HEK293 (cell line): ENCODE data around the gene CRTAC1.

Source experiments
- CTCF ChIA-PET: fragments of 350-600 bp; formaldehyde crosslinking; extraction: SDS; loops from one replicate; lab custom pipeline; 2021; ENCODE audit warnings: antibody characterized with exemption; lab: Yijun Ruan, JAX
- POLR2A ChIA-PET: fragments of 300-600 bp; formaldehyde crosslinking; extraction: SDS; loops from one replicate; lab custom pipeline; 2020; ENCODE audit warnings: antibody characterized with exemption, inconsistent platforms; lab: Yijun Ruan, JAX
- H3K27ac ChIP-seq: fragments of 200-500 bp; sonication (Bioruptor generic); 2 replicates; pipeline ENCODE4 v1.5.1; 2014; ENCODE audit warnings: low read depth, low read length, control low read depth, inconsistent platforms; ENCODE audit errors: extremely low read depth
- H3K36me3 ChIP-seq, 2 experiments: fragments of 200-500 bp in 1 of 2; sonication (Bioruptor generic) in 1 of 2; 1 replicate in 1 of 2; 2 replicates in 1 of 2; pipeline ENCODE4 v1.5.1; 2014 to 2017; ENCODE audit warnings: inconsistent platforms in 2 of 2, low read length in 2 of 2; ENCODE audit not compliant: control insufficient read depth in 2 of 2, insufficient read depth in 1 of 2
- H3K4me1 ChIP-seq: fragments of 200-500 bp; sonication (Bioruptor generic); 2 replicates; pipeline ENCODE4 v1.5.1; 2014; ENCODE audit warnings: mild to moderate bottlenecking, low read length, inconsistent platforms; ENCODE audit not compliant: control insufficient read depth, insufficient read depth
- H3K4me3 ChIP-seq: 2 replicates; pipeline ENCODE4 v1.5.1; 2011; ENCODE audit warnings: low read depth, mild to moderate bottlenecking, control low read depth, low read length, moderate library complexity
- H3K9me3 ChIP-seq: fragments of 200-500 bp; sonication (Bioruptor generic); 2 replicates; pipeline ENCODE4 v1.5.1; 2014; ENCODE audit warnings: low read depth, low read length, inconsistent platforms; ENCODE audit not compliant: control insufficient read depth, insufficient read depth
- GLIS2 ChIP-seq: fragments of 450-650 bp; formaldehyde crosslinking; IDR thresholded peaks from 2 replicates; pipeline ENCODE4 v1.5.1; 2016; ENCODE audit warnings: missing biosample characterization, missing genetic modification characterization
- PRDM1 ChIP-seq: fragments of 450-650 bp; formaldehyde crosslinking; IDR thresholded peaks from 2 replicates; pipeline ENCODE4; 2016; ENCODE audit warnings: missing biosample characterization, missing genetic modification characterization
- SP3 ChIP-seq: fragments of 450-650 bp; formaldehyde crosslinking; IDR thresholded peaks from 2 replicates; pipeline ENCODE4 v1.5.1; 2016; ENCODE audit warnings: missing biosample characterization, missing genetic modification characterization
- ZBTB20 ChIP-seq: fragments of 450-650 bp; formaldehyde crosslinking; IDR thresholded peaks from 2 replicates; pipeline ENCODE4 v1.5.1; 2016; ENCODE audit warnings: missing biosample characterization, missing genetic modification characterization
- ZBTB26 ChIP-seq: fragments of 450-650 bp; formaldehyde crosslinking; optimal IDR thresholded peaks from 2 replicates; pipeline ENCODE3; 2016; ENCODE audit warnings: missing biosample characterization, mild to moderate bottlenecking, missing genetic modification characterization
- ZNF114 ChIP-seq: fragments of 450-650 bp; formaldehyde crosslinking; IDR thresholded peaks from 2 replicates; pipeline ENCODE4 v1.5.0; 2017; ENCODE audit warnings: missing biosample characterization, missing genetic modification characterization
- ZNF132 ChIP-seq: fragments of 450-650 bp; formaldehyde crosslinking; IDR thresholded peaks from 2 replicates; pipeline ENCODE4 v1.5.1; 2017; ENCODE audit warnings: missing biosample characterization, missing genetic modification characterization, borderline replicate concordance
- ZNF146 ChIP-seq: fragments of 450-650 bp; formaldehyde crosslinking; IDR thresholded peaks from 2 replicates; pipeline ENCODE4 v1.5.1; 2016; ENCODE audit warnings: missing biosample characterization, missing genetic modification characterization
- ZNF23 ChIP-seq: fragments of 450-650 bp; formaldehyde crosslinking; IDR thresholded peaks from 2 replicates; pipeline ENCODE4 v1.5.1; 2016; ENCODE audit warnings: missing biosample characterization, missing genetic modification characterization, borderline replicate concordance
- ZNF335 ChIP-seq: fragments of 450-650 bp; formaldehyde crosslinking; conservative IDR thresholded peaks from 2 replicates; pipeline ENCODE4 v1.5.1; 2016; ENCODE audit warnings: missing biosample characterization, missing genetic modification characterization
- ZNF341 ChIP-seq: fragments of 450-650 bp; formaldehyde crosslinking; IDR thresholded peaks from 2 replicates; pipeline ENCODE4; 2016; ENCODE audit warnings: low read depth, missing biosample characterization, missing genetic modification characterization
- ZNF560 ChIP-seq: fragments of 450-650 bp; formaldehyde crosslinking; IDR thresholded peaks from 2 replicates; pipeline ENCODE4 v1.5.1; 2017; ENCODE audit warnings: missing biosample characterization, missing genetic modification characterization, borderline replicate concordance
- TF ChIP-seq, protein P1 (sequence below): fragments of 450-650 bp; formaldehyde crosslinking; IDR thresholded peaks from 2 replicates; pipeline ENCODE4 v1.5.1; 2016; ENCODE audit warnings: missing biosample characterization, missing genetic modification characterization
- TF ChIP-seq, protein P2 (sequence below): fragments of 450-650 bp; formaldehyde crosslinking; conservative IDR thresholded peaks from 2 replicates; pipeline ENCODE4 v1.5.1; 2016; ENCODE audit warnings: low read depth, missing biosample characterization, missing genetic modification characterization

CRTAC1 gene

DNA sequence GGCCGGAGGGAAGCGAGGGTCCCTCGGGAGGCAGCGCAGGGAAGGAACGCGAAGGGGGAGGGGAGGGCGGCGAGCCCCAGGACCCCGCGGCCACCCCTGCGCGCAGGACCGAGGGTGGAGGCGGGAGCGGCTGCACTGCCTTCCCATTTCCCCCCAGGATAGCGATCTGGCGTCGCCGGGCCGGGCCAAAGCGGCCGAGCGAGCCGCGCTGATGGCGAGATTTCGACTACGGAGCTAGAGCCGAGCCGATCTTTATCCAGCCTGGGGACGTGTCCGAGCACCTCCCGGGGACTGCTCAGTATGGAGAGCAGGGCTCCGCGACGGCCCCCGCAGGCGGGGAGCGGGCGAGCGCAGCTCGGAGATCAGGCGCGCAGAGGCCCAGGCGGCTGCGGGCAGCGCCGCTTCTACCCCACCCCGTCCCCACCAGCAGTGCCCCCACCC is 590 bp upstream of the CRTAC1 start (continued):
- no peak for TF ChIP-seq ZNF23
- TF ChIP-seq ZNF132 (tag by site-specific recombination): no peak
- no peak; the same call in 1 of the 2 replicates for TF ChIP-seq GLIS2
- no peak for TF ChIP-seq PRDM1

GRCh38 chr10:98029149-98030092 is 1.0 kb downstream of the CRTAC1 start:
- Histone ChIP-seq H3K27ac (no peak overlapping the region; the same call in 1 of the 2 replicates), H3K9me3 (no peaks in the 10 kb centered on the region), H3K4me3 (peak overlapping the region; percentile 37)
- POLR2A ChIA-PET: interaction anchor here (1.0 to 2.0 kb wide), 4 partner anchors 11 to 342 kb away, joined by 3 to 8 read pairs (median 6); partner anchors contain the start of gene AVPI1
- peak; percentile 99 for TF ChIP-seq ZNF335
- TF ChIP-seq, protein P1, sequence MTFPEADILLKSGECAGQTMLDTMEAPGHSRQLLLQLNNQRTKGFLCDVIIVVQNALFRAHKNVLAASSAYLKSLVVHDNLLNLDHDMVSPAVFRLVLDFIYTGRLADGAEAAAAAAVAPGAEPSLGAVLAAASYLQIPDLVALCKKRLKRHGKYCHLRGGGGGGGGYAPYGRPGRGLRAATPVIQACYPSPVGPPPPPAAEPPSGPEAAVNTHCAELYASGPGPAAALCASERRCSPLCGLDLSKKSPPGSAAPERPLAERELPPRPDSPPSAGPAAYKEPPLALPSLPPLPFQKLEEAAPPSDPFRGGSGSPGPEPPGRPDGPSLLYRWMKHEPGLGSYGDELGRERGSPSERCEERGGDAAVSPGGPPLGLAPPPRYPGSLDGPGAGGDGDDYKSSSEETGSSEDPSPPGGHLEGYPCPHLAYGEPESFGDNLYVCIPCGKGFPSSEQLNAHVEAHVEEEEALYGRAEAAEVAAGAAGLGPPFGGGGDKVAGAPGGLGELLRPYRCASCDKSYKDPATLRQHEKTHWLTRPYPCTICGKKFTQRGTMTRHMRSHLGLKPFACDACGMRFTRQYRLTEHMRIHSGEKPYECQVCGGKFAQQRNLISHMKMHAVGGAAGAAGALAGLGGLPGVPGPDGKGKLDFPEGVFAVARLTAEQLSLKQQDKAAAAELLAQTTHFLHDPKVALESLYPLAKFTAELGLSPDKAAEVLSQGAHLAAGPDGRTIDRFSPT (tag by site-specific recombination): no peak
- TF ChIP-seq ZNF146 (tag by site-specific recombination): 0 out of 2 replicates have a peak, but pooled peaks have one; percentile 4
- TF ChIP-seq, protein P2, sequence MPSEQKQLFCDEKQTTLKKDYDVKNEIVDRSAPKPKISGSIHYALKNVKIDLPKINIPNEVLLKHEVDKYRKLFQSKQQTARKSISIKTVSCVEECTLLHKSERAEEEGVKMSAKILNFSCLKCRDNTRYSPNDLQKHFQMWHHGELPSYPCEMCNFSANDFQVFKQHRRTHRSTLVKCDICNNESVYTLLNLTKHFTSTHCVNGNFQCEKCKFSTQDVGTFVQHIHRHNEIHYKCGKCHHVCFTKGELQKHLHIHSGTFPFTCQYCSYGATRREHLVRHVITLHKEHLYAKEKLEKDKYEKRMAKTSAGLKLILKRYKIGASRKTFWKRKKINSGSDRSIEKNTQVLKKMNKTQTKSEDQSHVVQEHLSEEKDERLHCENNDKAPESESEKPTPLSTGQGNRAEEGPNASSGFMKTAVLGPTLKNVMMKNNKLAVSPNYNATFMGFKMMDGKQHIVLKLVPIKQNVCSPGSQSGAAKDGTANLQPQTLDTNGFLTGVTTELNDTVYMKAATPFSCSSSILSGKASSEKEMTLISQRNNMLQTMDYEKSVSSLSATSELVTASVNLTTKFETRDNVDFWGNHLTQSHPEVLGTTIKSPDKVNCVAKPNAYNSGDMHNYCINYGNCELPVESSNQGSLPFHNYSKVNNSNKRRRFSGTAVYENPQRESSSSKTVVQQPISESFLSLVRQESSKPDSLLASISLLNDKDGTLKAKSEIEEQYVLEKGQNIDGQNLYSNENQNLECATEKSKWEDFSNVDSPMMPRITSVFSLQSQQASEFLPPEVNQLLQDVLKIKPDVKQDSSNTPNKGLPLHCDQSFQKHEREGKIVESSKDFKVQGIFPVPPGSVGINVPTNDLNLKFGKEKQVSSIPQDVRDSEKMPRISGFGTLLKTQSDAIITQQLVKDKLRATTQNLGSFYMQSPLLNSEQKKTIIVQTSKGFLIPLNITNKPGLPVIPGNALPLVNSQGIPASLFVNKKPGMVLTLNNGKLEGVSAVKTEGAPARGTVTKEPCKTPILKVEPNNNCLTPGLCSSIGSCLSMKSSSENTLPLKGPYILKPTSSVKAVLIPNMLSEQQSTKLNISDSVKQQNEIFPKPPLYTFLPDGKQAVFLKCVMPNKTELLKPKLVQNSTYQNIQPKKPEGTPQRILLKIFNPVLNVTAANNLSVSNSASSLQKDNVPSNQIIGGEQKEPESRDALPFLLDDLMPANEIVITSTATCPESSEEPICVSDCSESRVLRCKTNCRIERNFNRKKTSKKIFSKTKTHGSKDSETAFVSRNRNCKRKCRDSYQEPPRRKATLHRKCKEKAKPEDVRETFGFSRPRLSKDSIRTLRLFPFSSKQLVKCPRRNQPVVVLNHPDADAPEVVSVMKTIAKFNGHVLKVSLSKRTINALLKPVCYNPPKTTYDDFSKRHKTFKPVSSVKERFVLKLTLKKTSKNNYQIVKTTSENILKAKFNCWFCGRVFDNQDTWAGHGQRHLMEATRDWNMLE (tag by site-specific recombination): no peak
- TF ChIP-seq ZNF341: peak; percentile 86
- no peak for TF ChIP-seq ZBTB26 (tag by site-specific recombination)
- peak; percentile 96 for TF ChIP-seq ZBTB20 (tag by site-specific recombination)
- no peak for TF ChIP-seq ZNF114 (tag by site-specific recombination)
- TF ChIP-seq ZNF560: peak; percentile 99
- no peak for TF ChIP-seq SP3 (tag by site-specific recombination)
- TF ChIP-seq, all 188 proteins: peak for 5
- CTCF ChIA-PET: interaction anchor here (0.6 to 9.4 kb wide), 27 partner anchors 11 to 902 kb away, joined by 3 to 92 read pairs (median 5); partner anchors contain the start of gene GOLGA7B
- Histone ChIP-seq H3K36me3 (no peaks in the 10 kb centered on the region), H3K4me1 (no peaks in the 10 kb centered on the region; the same call in 1 of the 2 replicates)
